GM12892 (cell line): ENCODE data around the gene ACKR1.

Experiments
- POLR2A ChIP-seq: IDR thresholded peaks from 2 replicates; pipeline ENCODE4 v1.6.1; 2011; ENCODE audit warnings: low read depth, low read length, control low read depth
- POLR2AphosphoS5 ChIP-seq: IDR thresholded peaks from 2 replicates; pipeline ENCODE4 v1.6.1; 2011; ENCODE audit warnings: low read depth, low read length, control low read depth
- TAF1 ChIP-seq: IDR thresholded peaks from 2 replicates; pipeline ENCODE4 v1.6.1; 2011; ENCODE audit warnings: low read depth, mild to moderate bottlenecking, control low read depth, low read length, borderline replicate concordance

DNA sequence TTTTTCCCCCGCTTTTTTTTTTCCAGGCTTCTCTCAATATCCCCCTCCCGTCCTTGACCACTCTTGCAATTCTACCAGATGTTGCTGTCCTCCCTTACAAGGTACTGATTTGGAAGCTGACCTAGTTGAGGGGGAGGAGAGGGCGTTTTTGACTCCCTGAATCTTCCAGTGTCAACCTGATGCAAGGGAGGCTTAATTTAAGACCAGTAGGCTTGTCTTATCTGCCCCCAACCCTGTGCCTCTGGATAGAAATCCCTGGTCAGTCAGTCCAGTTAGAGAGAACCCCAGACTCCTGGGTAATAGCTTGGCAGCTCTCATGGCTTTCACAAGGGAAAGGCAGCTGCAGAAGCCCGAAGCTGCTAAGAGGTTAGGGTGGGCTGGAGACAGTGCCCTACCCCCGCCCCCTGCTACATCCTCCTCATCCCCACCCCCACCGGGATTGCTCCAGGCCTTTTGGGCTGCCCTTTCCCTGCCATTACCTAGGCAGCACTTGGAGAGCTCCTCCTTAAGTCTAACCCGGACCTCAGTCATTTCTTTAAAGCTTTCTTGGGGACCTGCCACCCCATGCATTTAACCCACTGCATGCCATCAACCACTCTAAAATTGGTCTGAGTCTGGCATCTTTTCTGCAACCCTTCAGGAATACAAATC lies 3.6 kb downstream of the ACKR1 start:
- TF ChIP-seq TAF1 (no peak), POLR2AphosphoS5 (no peak), POLR2A (no peak)
